ENCODE results near the gene DISC1. TPM values are rescaled to one million over a fixed set of nuclear protein-coding genes. Genes with fewer than 3 reads are reported as not detected.
"Not testable (repeated sequence)": the region's sequence is repeated elsewhere in the genome, so short reads cannot be mapped to it uniquely, and the experiment has no call there.

Gene DISC1
- total RNA-seq, 1 experiment from 2014 or later, result 2.1 TPM

GRCh38 chr1:231631717-231632116, 5.1 kb downstream of the DISC1 start:
- POLR2A ChIA-PET, result interaction anchor here (0.6 to 0.7 kb wide), 2 partner anchors 12 to 19 kb away, joined by 3 read pairs; no protein-coding TSS in a partner anchor
- intact Hi-C loops (cut with micrococcal nuclease), result no loop called here
- TF ChIP-seq CTCF (IDR thresholded peaks at IDR 0.05; ENCODE audit: unreplicated experiment), result no peak
- Mint-ChIP-seq H3K27me3 (ENCODE audit: insufficient read depth, unreplicated experiment) (no peaks in the 10 kb centered on the region), H3K4me3 (ENCODE audit: unreplicated experiment) (no peak overlapping the region), H3K4me1 (ENCODE audit: insufficient read depth, unreplicated experiment) (peaks cover 6% of the 10 kb centered on the region), H3K27ac (ENCODE audit: low read depth, unreplicated experiment) (no peak overlapping the region), H3K9me3 (ENCODE audit: unreplicated experiment) (no peaks in the 10 kb centered on the region), H3K36me3 (ENCODE audit: insufficient read depth, unreplicated experiment) (no peaks in the 10 kb centered on the region)
- BruUV-seq (replicated peaks), result no TSS peak
- CTCF ChIA-PET, result interaction anchor here (0.6 to 1.3 kb wide), 3 partner anchors 11 to 540 kb away, joined by 3 read pairs; no protein-coding TSS in a partner anchor
- DNase-seq (ENCODE audit: unreplicated experiment), result no peak

GRCh38 chr1:231632119-231632518, 5.5 kb downstream of the DISC1 start:
- ChIA-PET CTCF (interaction anchor here (0.5 to 0.6 kb wide), 2 partner anchors 52 to 385 kb away, joined by 3 to 5 read pairs; no protein-coding TSS in a partner anchor), POLR2A (interaction anchor here (0.6 to 2.3 kb wide), 2 partner anchors 11 to 15 kb away, joined by 3 to 7 read pairs; no protein-coding TSS in a partner anchor)
- Mint-ChIP-seq H3K27me3 (ENCODE audit: insufficient read depth, unreplicated experiment) (no peaks in the 10 kb centered on the region), H3K4me1 (ENCODE audit: insufficient read depth, unreplicated experiment) (peaks cover 5% of the 10 kb centered on the region), H3K9me3 (ENCODE audit: unreplicated experiment) (no peaks in the 10 kb centered on the region), H3K27ac (ENCODE audit: low read depth, unreplicated experiment) (no peak overlapping the region), H3K36me3 (ENCODE audit: insufficient read depth, unreplicated experiment) (no peaks in the 10 kb centered on the region), H3K4me3 (ENCODE audit: unreplicated experiment) (no peak overlapping the region)
- no peak for DNase-seq (ENCODE audit: unreplicated experiment)
- no peak for TF ChIP-seq CTCF (IDR thresholded peaks at IDR 0.05; ENCODE audit: unreplicated experiment)
- intact Hi-C loops (cut with micrococcal nuclease), result no loop called here
- BruUV-seq (replicated peaks), result no TSS peak

- Mint-ChIP-seq H3K4me3 (ENCODE audit: unreplicated experiment) (no peak overlapping the region), H3K27me3 (ENCODE audit: insufficient read depth, unreplicated experiment) (no peaks in the 10 kb centered on the region), H3K9me3 (ENCODE audit: unreplicated experiment) (no peaks in the 10 kb centered on the region), H3K36me3 (ENCODE audit: insufficient read depth, unreplicated experiment) (no peaks in the 10 kb centered on the region), H3K27ac (ENCODE audit: low read depth, unreplicated experiment) (no peak overlapping the region), H3K4me1 (ENCODE audit: insufficient read depth, unreplicated experiment) (peaks cover 11% of the 10 kb centered on the region)
- POLR2A ChIA-PET, result interaction anchor here (2.3 kb wide), 1 partner anchor 8 kb away, joined by 7 read pairs; no protein-coding TSS in a partner anchor
- CTCF ChIA-PET, result interaction anchor here (1.0 to 1.2 kb wide), 2 partner anchors 21 to 38 kb away, joined by 3 to 4 read pairs; no protein-coding TSS in a partner anchor
- TF ChIP-seq CTCF (IDR thresholded peaks at IDR 0.05; ENCODE audit: unreplicated experiment), result no peak
- BruUV-seq (replicated peaks), result no TSS peak
- DNase-seq (ENCODE audit: unreplicated experiment), result no peak
- intact Hi-C loops (cut with micrococcal nuclease), result no loop called here
Observed at GRCh38 chr1:231634323-231635013, 7.9 kb downstream of the DISC1 start.

GRCh38 chr1:231636157-231636556, 9.6 kb downstream of the DISC1 start:
- Mint-ChIP-seq H3K36me3 (ENCODE audit: insufficient read depth, unreplicated experiment) (no peaks in the 10 kb centered on the region), H3K4me1 (ENCODE audit: insufficient read depth, unreplicated experiment) (peaks cover 11% of the 10 kb centered on the region), H3K9me3 (ENCODE audit: unreplicated experiment) (no peaks in the 10 kb centered on the region), H3K27me3 (ENCODE audit: insufficient read depth, unreplicated experiment) (no peaks in the 10 kb centered on the region), H3K4me3 (ENCODE audit: unreplicated experiment) (no peak overlapping the region), H3K27ac (ENCODE audit: low read depth, unreplicated experiment) (no peak overlapping the region)
- POLR2A ChIA-PET, result no interaction called here
- intact Hi-C loops (cut with micrococcal nuclease), result no loop called here
- DNase-seq (ENCODE audit: unreplicated experiment), result peak; percentile 41
- no TSS peak for BruUV-seq (replicated peaks)
- no peak for TF ChIP-seq CTCF (IDR thresholded peaks at IDR 0.05; ENCODE audit: unreplicated experiment)
- CTCF ChIA-PET, result no interaction called here

GRCh38 chr1:231636922-231637321, 10.3 kb downstream of the DISC1 start:
- POLR2A ChIA-PET; H3K4me3 Mint-ChIP-seq (ENCODE audit: unreplicated experiment); CTCF ChIA-PET; intact Hi-C loops (cut with micrococcal nuclease); H3K27ac Mint-ChIP-seq (ENCODE audit: low read depth, unreplicated experiment); H3K36me3 Mint-ChIP-seq (ENCODE audit: insufficient read depth, unreplicated experiment); DNase-seq (ENCODE audit: unreplicated experiment); H3K9me3 Mint-ChIP-seq (ENCODE audit: unreplicated experiment); H3K27me3 Mint-ChIP-seq (ENCODE audit: insufficient read depth, unreplicated experiment); BruUV-seq (replicated peaks): not testable (repeated sequence)
- peaks cover 11% of the 10 kb centered on the region for H3K4me1 Mint-ChIP-seq (ENCODE audit: insufficient read depth, unreplicated experiment)

Data from MCF 10A (cell line).